ENCODE data around the gene LINGO4.

The LINGO4 gene

GRCh38 chr1:151832318-151832980 is 27.2 kb upstream of the LINGO4 start:
- peak; percentile 41 to 53 for DNase-seq

- no peak for DNase-seq
Measured at GRCh38 chr1:151831605-151832004, 26.4 kb upstream of the LINGO4 start, which contains the start of gene RORC. TSS of gene RORC (minus strand) at chr1:151831802. CDS start at chr1:151831764, 38 bp downstream.

DNA sequence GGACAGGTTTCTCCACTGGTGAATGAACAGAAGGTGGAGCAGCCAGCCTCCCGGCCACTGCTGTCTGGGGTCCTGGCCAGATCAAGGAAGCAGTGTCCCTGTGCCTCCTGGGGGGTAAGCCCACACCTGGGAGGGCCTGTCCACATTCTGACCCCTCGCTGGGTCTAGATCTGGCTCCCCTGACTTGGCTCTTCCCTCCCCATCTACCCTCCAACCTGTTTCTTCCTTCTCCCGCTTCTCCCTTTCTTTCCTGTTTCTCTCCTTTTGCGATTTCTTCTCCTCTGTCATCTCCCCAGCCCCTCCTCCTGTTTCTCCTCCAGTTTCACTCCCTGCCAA is 26.0 kb upstream of the LINGO4 start:
- no peak for DNase-seq

- DNase-seq, result no peak
Measured at GRCh38 chr1:151830055-151830454, 24.8 kb upstream of the LINGO4 start.

GRCh38 chr1:151829352-151830046 is 24.3 kb upstream of the LINGO4 start:
- no peak for DNase-seq

DNA sequence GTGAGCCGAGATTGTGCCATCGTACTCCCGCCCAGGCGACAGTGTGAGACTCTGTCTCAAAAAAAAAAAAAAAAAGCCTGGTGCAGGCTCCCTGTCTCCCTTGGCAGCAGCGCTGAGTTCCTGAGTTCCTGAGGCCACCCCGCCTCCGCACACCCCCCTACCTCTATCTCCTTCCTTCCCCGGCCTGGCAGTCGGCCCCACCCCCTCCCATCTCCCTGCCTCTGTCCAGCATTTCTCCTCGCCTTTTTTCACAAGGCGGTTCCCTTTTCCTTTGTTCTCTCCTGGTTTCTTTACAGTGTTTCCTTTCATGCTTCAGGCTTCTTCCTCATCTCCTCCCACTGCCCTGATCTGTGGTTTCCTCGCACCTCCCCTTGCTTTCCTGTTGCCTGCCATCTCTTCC is 23.7 kb upstream of the LINGO4 start:
- DNase-seq, result no peak

DNA sequence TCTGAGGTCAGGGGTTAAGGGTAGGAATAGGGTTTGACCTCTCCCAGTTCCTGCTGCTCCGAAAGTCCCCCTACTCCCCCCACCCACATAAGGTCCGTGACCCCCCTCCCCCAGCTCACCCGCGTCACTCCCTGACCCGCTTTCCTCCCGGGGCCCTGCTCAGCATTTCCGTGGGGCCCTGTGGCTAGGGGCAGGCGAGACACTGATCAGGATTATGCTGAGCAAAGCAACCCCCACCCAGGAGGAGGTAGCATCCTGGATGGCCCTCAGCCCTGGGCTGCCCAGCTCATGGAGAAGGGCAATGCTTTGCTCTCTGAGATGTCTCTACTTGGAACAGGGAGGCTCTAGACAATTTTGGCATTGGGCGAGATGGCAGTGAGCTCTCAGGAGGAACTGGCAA is 22.6 kb upstream of the LINGO4 start:
- no peak for DNase-seq

DNA sequence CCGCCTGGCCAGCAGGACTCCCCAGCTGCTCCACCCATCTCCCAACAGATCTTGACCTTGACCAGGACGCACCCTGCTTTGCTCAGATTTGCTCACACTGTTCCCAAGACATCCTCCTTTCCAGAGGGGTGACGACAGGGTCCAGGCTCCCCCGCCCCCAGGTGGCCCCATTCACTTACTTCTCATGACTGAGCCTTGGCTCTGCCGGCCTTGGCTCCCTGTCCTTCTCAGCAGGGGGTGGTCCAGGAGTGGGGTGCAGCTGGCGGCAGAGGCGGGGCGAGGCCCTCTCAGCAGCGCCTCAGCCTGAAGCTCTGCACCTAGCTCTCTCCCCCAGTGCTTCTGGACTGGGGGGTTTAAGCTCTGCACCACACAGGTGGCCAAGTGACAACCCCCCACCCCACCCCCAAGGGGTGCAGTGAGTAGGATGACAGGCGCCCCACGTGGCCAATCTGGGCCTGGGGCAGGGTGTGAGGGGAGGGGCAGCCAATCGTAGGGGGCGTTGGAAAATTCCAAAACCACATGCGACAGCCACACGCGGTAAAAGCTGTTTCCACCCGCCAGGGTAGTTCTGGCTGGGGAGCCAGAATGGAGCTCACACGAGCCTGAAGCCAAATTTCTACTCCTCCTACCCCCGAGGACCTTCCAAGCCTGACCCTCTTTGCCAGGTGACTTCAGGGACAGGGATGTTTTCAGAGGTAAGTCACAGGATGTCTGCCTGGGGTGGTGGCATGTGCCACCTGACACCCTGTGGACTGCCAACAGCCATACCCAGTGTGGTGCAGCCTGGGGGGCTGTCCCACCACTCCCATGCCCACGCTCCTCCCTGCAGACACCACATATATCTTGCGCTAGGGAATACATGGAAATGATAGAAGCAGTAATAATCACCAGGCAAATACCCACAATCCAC is 20.8 kb upstream of the LINGO4 start:
- no peak for DNase-seq

- DNase-seq, result no peak
Measured at GRCh38 chr1:151825204-151825603, 20.0 kb upstream of the LINGO4 start.

DNA sequence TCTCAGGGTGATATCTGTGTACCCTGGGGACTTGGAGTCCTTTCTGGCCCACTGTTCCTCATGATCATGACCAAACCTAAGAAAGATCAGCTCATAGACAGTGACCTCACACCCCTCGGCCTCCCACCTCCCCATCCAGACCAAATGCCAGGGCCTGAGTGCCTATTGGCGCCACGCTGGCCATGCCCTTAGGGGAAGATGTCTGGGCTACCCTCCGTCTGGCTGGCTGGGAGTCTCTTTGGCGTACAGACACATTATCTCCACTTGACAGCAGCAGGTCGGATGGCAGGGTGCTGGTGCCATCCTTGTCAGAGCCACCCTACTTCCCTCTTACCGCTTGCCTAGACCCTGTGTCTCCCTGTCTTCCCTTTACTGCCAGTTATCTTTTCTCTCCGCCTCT is 18.0 kb upstream of the LINGO4 start:
- DNase-seq, result no peak

- no peak for DNase-seq
Measured at GRCh38 chr1:151822404-151822803, 17.2 kb upstream of the LINGO4 start.

DNA sequence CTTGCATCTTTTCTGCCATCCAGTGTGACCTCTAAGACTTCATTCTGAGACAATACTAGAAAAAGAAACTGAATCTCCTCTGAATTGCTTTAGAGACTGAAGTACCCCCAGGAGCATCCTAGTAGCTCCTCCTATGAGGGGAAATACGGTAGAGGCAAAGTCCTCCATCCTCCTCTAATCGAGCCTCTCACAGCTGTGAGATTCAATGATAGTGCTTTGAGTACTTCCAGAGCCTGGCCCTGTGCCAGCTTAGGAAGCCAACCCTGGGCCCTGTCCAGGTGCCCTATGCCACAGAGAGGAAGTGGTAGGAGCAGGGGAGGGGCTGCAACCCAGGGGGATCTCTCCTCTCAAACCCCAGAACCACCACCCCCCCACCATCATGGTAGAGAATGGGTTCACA is 15.7 kb upstream of the LINGO4 start:
- DNase-seq, result peak; percentile 36 to 51

GRCh38 chr1:151819976-151820623 is 14.9 kb upstream of the LINGO4 start:
- DNase-seq, result no peak

DNA sequence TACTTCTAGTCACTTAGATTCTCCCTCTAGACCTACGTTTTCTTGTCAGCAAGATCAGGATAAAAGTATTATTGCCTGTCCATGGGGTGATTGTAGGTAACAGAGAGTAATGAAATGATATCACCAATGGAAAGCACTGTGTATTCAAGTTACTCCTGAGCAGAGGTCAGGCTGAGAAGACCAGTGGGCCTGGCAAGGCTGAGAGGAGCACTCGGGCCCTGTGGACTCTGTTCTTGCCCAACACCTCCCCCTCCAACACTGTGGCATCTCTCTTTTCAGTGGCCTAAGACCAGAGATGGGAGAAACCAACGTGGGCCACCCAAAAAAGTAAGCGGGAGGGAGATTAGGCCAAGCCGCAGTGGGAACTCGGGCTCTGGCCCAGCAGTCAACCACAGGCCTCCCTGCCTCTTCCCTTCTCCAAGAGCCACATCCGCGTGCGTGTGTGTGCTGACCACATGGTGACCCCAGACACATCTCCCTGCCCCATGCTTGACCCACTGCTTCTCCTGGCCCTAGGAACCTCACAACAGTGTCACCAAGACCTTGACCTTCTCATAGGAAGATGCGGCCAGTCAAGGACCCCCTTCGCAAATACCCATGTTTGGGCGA is 14.1 kb upstream of the LINGO4 start:
- no peak for DNase-seq

GRCh38 chr1:151817353-151817730 is 12.1 kb upstream of the LINGO4 start:
- DNase-seq, result no peak

- DNase-seq, result no peak
Measured at GRCh38 chr1:151816548-151817352, 11.5 kb upstream of the LINGO4 start.

DNA sequence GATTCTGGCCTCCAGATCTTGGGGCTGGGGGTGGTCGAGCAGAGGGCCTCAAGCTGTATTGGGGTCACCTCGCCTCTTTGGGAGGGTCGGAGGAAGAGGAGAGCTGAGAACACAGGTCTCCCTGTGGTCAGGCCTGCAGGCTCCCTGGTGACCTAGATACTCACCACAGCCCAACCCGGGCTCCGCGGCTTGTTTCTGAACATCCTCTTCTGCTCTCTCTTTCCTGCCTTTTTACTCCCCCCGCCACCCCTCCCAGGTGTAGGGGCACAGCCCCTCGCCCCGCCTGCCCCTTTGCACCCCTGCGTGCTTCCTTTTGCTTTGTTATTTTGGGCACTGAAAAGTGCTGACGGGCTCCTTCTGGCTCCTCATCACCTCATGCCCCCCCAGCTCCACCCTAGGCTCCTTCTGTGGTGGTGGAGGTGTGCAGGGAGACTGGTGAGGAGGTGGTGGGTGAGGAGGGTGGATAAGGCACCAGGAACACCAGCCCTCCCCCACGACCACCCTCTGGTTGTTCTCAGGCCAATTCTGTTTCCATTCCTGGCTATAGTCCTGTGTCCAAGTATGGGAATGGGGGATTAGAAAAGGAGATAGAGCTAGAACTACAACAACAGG is 10.6 kb upstream of the LINGO4 start:
- no peak for DNase-seq

- DNase-seq, result no peak
Measured at GRCh38 chr1:151814971-151815545, 9.8 kb upstream of the LINGO4 start.

DNA sequence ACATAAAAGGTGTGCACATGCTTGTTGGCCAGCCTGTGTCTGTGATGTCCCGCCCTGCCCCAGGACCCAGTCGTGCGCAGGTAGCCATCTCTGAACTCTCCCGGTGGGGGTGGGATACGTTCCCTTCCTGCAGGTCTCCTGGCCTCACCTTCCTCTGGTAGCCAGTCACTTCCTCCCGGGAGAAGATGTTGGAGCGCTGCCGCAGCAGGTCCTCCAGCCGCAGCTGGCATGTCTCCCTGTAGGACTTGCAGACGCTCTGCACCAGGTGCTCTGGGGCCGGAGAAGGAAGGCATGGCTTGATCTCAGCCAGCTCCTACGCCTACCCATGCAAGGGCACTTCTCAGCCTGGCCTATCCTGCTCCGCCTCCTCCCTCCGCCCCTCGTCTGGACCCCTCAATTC is 9.2 kb upstream of the LINGO4 start:
- DNase-seq, result no peak

- no peak for DNase-seq
Measured at GRCh38 chr1:151813271-151813977, 8.2 kb upstream of the LINGO4 start.
